H1 (cell line): Measurements from ENCODE around the gene NFATC1.

Experiments used
- ASH2L ChIP-seq: fragments of 200-600, 300-600 bp; sonication (generic); IDR thresholded peaks from one replicate; pipeline ENCODE4 v1.7.1; 2017; ENCODE audit warnings: low read length
- CEBPB ChIP-seq: IDR thresholded peaks from 2 replicates; pipeline ENCODE4 v1.6.1; 2012; ENCODE audit warnings: low read depth, low read length
- CHD2 ChIP-seq: IDR thresholded peaks from 2 replicates; pipeline ENCODE4 v1.6.1; 2012; ENCODE audit warnings: low read length, improper control_type of control experiment
- CREB1 ChIP-seq: IDR thresholded peaks from 2 replicates; pipeline ENCODE4 v1.6.1; 2012; ENCODE audit warnings: inconsistent platforms
- CTCF ChIP-seq, 3 experiments: IDR thresholded peaks; 1 replicate in 2 of 3; 2 replicates in 1 of 3; pipeline versions ENCODE4 v1.5.1 to v1.6.1; 2011; ENCODE audit warnings: low read length in 3 of 3, mild to moderate bottlenecking in 3 of 3, inconsistent platforms in 2 of 3, low read depth in 1 of 3, moderate library complexity in 1 of 3; ENCODE audit not compliant: insufficient read depth in 1 of 3; ENCODE audit errors: control extremely low read depth in 1 of 3
- EP300 ChIP-seq, 2 experiments: IDR thresholded peaks; 1 replicate in 1 of 2; 2 replicates in 1 of 2; pipeline ENCODE4 v1.6.1; 2011 to 2012; ENCODE audit warnings: low read depth in 2 of 2, low read length in 2 of 2, mild to moderate bottlenecking in 2 of 2, borderline replicate concordance in 1 of 2, inconsistent platforms in 1 of 2, moderate library complexity in 1 of 2
- EZH2 ChIP-seq: fragments of 200-600 bp; sonication (generic); IDR thresholded peaks from 2 replicates; pipeline ENCODE4 v1.7.1; 2012; ENCODE audit warnings: low read depth, mild to moderate bottlenecking, moderate library complexity, low read length, inconsistent platforms; ENCODE audit not compliant: severe bottlenecking
- MAFK ChIP-seq: IDR thresholded peaks from 2 replicates; pipeline ENCODE4 v1.6.1; 2012; ENCODE audit warnings: low read depth, mild to moderate bottlenecking, improper control_type of control experiment, low read length
- POLR2A ChIP-seq, 2 experiments: IDR thresholded peaks; 1 replicate in 1 of 2; 2 replicates in 1 of 2; pipeline ENCODE4 v1.6.1; 2011; ENCODE audit warnings: low read depth in 2 of 2, low read length in 2 of 2, mild to moderate bottlenecking in 2 of 2; ENCODE audit errors: control extremely low read depth in 1 of 2
- POLR2AphosphoS5 ChIP-seq: IDR thresholded peaks from 2 replicates; pipeline ENCODE4 v1.6.1; 2011; ENCODE audit warnings: low read depth, low read length
- RAD21 ChIP-seq, 2 experiments: IDR thresholded peaks in 1 of 2; conservative IDR thresholded peaks in 1 of 2; 2 replicates each; pipeline ENCODE4 v1.6.1; 2011; ENCODE audit warnings: low read depth in 2 of 2, low read length in 2 of 2, improper control_type of control experiment in 1 of 2, inconsistent platforms in 1 of 2, mild to moderate bottlenecking in 1 of 2, moderate library complexity in 1 of 2
- TAF7 ChIP-seq: optimal IDR thresholded peaks from 2 replicates; pipeline ENCODE3; 2011; ENCODE audit warnings: low read depth, mild to moderate bottlenecking, inconsistent platforms, low read length, moderate library complexity, borderline replicate concordance
- TCF12 ChIP-seq: IDR thresholded peaks from 2 replicates; pipeline ENCODE4 v1.6.1; 2011; ENCODE audit warnings: low read depth, mild to moderate bottlenecking, low read length

- no peak for TF ChIP-seq POLR2A (IDR thresholded peaks at IDR 0.05; ENCODE audit: control extremely low read depth in 1 of 2, low read depth in 2 of 2, low read length in 2 of 2)
- no peak for TF ChIP-seq CEBPB
- no peak for TF ChIP-seq EZH2
- no peak for TF ChIP-seq MAFK
- no peak for TF ChIP-seq TAF7
- no peak for TF ChIP-seq CTCF (IDR thresholded peaks at IDR 0.05; ENCODE audit: control extremely low read depth in 1 of 3, insufficient read depth in 1 of 3, low read depth in 1 of 3, low read length in 3 of 3)
- TF ChIP-seq CREB1 = no peak
- TF ChIP-seq RAD21 (IDR thresholded peaks at IDR 0.05 in 1 of 2, conservative IDR thresholded peaks at IDR 0.05 in 1 of 2; ENCODE audit: low read depth in 2 of 2, low read length in 2 of 2) = no peak
- TF ChIP-seq CHD2 = no peak
- TF ChIP-seq EP300 (IDR thresholded peaks at IDR 0.05; ENCODE audit: borderline replicate concordance in 1 of 2, low read depth in 2 of 2, low read length in 2 of 2) = no peak
- TF ChIP-seq POLR2AphosphoS5 = no peak
- TF ChIP-seq TCF12 = no peak
- TF ChIP-seq ASH2L = no peak
These were observed 142.0 kb downstream of the NFATC1 start for GRCh38 chr18:79537758-79538157.
